ENCODE data around the gene RPL36AL. TPM values are rescaled to one million over a fixed set of nuclear protein-coding genes. Genes with fewer than 3 reads are reported as not detected.
A peak's percentile ranks its signal among the peaks of the same experiment; 100 is the strongest.

Gene RPL36AL
- polyA plus RNA-seq, 1 donor (not counting 4 experiments of a cell fraction or from before 2014, with no cell fraction given) = 327 TPM

DNA sequence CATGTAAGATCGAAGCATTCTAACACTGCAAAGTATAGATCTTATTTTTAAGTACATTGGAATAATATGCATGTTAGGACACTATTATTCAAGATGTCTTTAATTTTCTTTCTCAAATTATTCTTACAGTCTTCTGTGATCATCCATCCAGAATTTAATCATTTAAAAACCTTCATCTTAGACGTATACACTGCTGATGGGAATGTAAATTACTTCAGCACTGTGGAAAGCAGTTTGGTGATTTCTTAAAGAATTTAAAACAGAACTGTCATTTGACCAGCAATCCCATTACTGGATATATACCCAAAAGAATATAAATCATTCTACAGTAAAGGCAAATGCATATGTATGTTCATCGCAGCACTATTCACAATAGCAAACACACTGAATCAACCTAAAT is 31.0 kb downstream of the RPL36AL start:
- Histone ChIP-seq H3K9ac (ENCODE audit: control insufficient read depth, extremely low read depth, insufficient read depth, low read length) (no peak overlapping the region), H3K4me1 (ENCODE audit: control insufficient read depth, extremely low read depth, insufficient read depth, low read length) (peaks cover 3% of the 10 kb centered on the region), H2AFZ (ENCODE audit: control insufficient read depth, low read length) (no peak overlapping the region), H3K4me2 (ENCODE audit: control insufficient read depth, extremely low read depth, insufficient read depth, low read depth, low read length) (no peak overlapping the region), H4K20me1 (ENCODE audit: control insufficient read depth, extremely low read depth, insufficient read depth, low read length) (no peaks in the 10 kb centered on the region), H3K9me3 (ENCODE audit: control insufficient read depth, low read depth, low read length) (no peaks in the 10 kb centered on the region), H3K4me3 (ENCODE audit: control insufficient read depth in 2 of 3, extremely low read depth in 1 of 3, insufficient read depth in 2 of 3, low read depth in 1 of 3, low read length in 3 of 3) (no peak overlapping the region), H3K9me1 (ENCODE audit: control insufficient read depth, extremely low read depth, insufficient read depth, low read length) (no peaks in the 10 kb centered on the region), H3K27ac (ENCODE audit: control insufficient read depth, insufficient read depth, low read length) (no peak overlapping the region), H3K36me3 (ENCODE audit: control insufficient read depth in 2 of 2, extremely low read depth in 1 of 2, insufficient read depth in 2 of 2, low read length in 2 of 2) (no peaks in the 10 kb centered on the region), H3K79me2 (ENCODE audit: control insufficient read depth, insufficient read depth, low read length) (peaks cover 17% of the 10 kb centered on the region), H3K27me3 (ENCODE audit: control insufficient read depth, extremely low read depth, insufficient read depth, low read length) (no peaks in the 10 kb centered on the region)
- DNase-seq (ENCODE audit: low read depth, low spot score) (no peak), FAIRE-seq (no peak)
- dilution Hi-C loops (cut with MboI; ENCODE audit: extremely low pct_ligation_motif_present, low sequenced_read_pairs) = no loop called here
- TF ChIP-seq, protein P1, sequence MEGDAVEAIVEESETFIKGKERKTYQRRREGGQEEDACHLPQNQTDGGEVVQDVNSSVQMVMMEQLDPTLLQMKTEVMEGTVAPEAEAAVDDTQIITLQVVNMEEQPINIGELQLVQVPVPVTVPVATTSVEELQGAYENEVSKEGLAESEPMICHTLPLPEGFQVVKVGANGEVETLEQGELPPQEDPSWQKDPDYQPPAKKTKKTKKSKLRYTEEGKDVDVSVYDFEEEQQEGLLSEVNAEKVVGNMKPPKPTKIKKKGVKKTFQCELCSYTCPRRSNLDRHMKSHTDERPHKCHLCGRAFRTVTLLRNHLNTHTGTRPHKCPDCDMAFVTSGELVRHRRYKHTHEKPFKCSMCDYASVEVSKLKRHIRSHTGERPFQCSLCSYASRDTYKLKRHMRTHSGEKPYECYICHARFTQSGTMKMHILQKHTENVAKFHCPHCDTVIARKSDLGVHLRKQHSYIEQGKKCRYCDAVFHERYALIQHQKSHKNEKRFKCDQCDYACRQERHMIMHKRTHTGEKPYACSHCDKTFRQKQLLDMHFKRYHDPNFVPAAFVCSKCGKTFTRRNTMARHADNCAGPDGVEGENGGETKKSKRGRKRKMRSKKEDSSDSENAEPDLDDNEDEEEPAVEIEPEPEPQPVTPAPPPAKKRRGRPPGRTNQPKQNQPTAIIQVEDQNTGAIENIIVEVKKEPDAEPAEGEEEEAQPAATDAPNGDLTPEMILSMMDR (optimal IDR thresholded peaks at IDR 0.05 in 1 of 3, IDR thresholded peaks at IDR 0.05 in 1 of 3, conservative IDR thresholded peaks at IDR 0.05 in 1 of 3; ENCODE audit: extremely low read depth in 1 of 3, insufficient read depth in 2 of 3, low read length in 3 of 3) = no peak
- no peak for TF ChIP-seq EZH2 (IDR thresholded peaks at IDR 0.05; ENCODE audit: low read length)

DNA sequence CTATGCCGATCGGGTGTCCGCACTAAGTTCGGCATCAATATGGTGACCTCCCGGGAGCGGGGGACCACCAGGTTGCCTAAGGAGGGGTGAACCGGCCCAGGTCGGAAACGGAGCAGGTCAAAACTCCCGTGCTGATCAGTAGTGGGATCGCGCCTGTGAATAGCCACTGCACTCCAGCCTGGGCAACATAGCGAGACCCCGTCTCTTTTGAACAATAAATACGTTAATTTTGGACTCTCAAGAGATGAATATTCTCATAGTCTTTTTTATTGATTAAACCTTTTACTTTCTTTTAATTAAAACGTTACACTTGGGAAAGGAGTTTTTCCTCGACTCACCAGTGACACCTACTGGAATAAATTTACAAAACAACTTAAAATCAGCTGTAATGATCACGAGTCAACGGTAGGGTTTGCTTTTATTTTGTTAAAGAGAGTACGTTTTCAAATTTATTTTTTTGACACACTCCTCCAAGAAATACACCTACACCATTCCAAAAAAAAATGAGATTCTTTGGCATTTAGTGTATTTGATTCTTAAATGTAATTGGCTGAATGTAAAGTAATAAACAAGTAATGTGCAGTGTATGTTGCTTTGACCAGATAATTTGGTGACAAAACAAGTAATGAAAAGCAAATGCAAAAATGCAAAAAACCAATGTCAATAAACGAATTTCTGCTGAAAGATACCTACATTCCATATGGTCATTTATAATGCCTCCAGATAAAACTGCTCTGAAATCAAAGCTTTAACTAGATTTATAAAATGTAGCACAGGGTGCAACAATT is 33.6 kb downstream of the RPL36AL start:
- no peak for FAIRE-seq
- Histone ChIP-seq H3K36me3 (ENCODE audit: control insufficient read depth in 2 of 2, extremely low read depth in 1 of 2, insufficient read depth in 2 of 2, low read length in 2 of 2) (peaks cover 5 to 8% of the 10 kb centered on the region in 2 experiments), H4K20me1 (ENCODE audit: control insufficient read depth, extremely low read depth, insufficient read depth, low read length) (peaks cover 3% of the 10 kb centered on the region), H3K4me3 (ENCODE audit: control insufficient read depth in 2 of 3, extremely low read depth in 1 of 3, insufficient read depth in 2 of 3, low read depth in 1 of 3, low read length in 3 of 3) (peak overlapping the region in 1 of 3 experiments; percentile 42), H3K9me3 (ENCODE audit: control insufficient read depth, low read depth, low read length) (no peaks in the 10 kb centered on the region), H3K9ac (ENCODE audit: control insufficient read depth, extremely low read depth, insufficient read depth, low read length) (no peak overlapping the region), H2AFZ (ENCODE audit: control insufficient read depth, low read length) (peak overlapping the region; percentile 71), H3K27me3 (ENCODE audit: control insufficient read depth, extremely low read depth, insufficient read depth, low read length) (no peaks in the 10 kb centered on the region), H3K27ac (ENCODE audit: control insufficient read depth, insufficient read depth, low read length) (no peak overlapping the region), H3K4me2 (ENCODE audit: control insufficient read depth, extremely low read depth, insufficient read depth, low read depth, low read length) (peak overlapping the region; percentile 60), H3K9me1 (ENCODE audit: control insufficient read depth, extremely low read depth, insufficient read depth, low read length) (no peaks in the 10 kb centered on the region), H3K79me2 (ENCODE audit: control insufficient read depth, insufficient read depth, low read length) (peaks cover 40% of the 10 kb centered on the region), H3K4me1 (ENCODE audit: control insufficient read depth, extremely low read depth, insufficient read depth, low read length) (peaks cover 12% of the 10 kb centered on the region)
- no peak for DNase-seq (ENCODE audit: low read depth, low spot score)
- dilution Hi-C loops (cut with MboI; ENCODE audit: extremely low pct_ligation_motif_present, low sequenced_read_pairs) = no loop called here
- TF ChIP-seq EZH2 (IDR thresholded peaks at IDR 0.05; ENCODE audit: low read length) = no peak
- TF ChIP-seq, protein P1 (optimal IDR thresholded peaks at IDR 0.05 in 1 of 3, IDR thresholded peaks at IDR 0.05 in 1 of 3, conservative IDR thresholded peaks at IDR 0.05 in 1 of 3; ENCODE audit: extremely low read depth in 1 of 3, insufficient read depth in 2 of 3, low read length in 3 of 3) = peak in 2 of 3 experiments; percentile 52 to 76

Measured in keratinocyte (primary cell).